WTC11 (cell line): ENCODE data around the gene NOM1. TPM values are rescaled to one million over a fixed set of nuclear protein-coding genes. Genes with fewer than 3 reads are reported as not detected.

Experiments used
- ATAC-seq: fragments of 200-7000 bp; cut with Tn5 transposase; 2 replicates; pipeline ENCODE4 v1.10.0; 2021; ENCODE audit warnings: mild to moderate bottlenecking, moderate library complexity
- CTCF ChIA-PET: fragments of 300-600 bp; sonication (Branson Sonifier 250); formaldehyde crosslinking; loops from one replicate; lab custom pipeline; 2021; ENCODE audit warnings: antibody characterized with exemption; lab: Charles Lee
- POLR2A ChIA-PET: fragments of 350-600 bp; sonication (Branson Sonifier 250); formaldehyde crosslinking; loops from one replicate; lab custom pipeline; 2021; ENCODE audit warnings: antibody characterized with exemption; lab: Charles Lee
- DNase-seq: peaks from one replicate; pipeline ENCODE4 v3.0.0; 2021; ENCODE audit warnings: low spot score
- H3K27ac Mint-ChIP-seq: 2 replicates; pipeline ENCODE4 v1.8.0; 2021; ENCODE audit warnings: mixed read lengths
- H3K27me3 Mint-ChIP-seq: 2 replicates; pipeline ENCODE4 v1.8.0; 2021; ENCODE audit warnings: low read depth, mild to moderate bottlenecking, moderate library complexity, mixed read lengths
- H3K36me3 Mint-ChIP-seq: 2 replicates; pipeline ENCODE4 v1.8.0; 2021; ENCODE audit warnings: mixed read lengths
- H3K4me1 Mint-ChIP-seq: 2 replicates; pipeline ENCODE4 v1.8.0; 2022; ENCODE audit warnings: mixed read lengths
- H3K4me3 Mint-ChIP-seq: 2 replicates; pipeline ENCODE4 v1.8.0; 2021; ENCODE audit warnings: mild to moderate bottlenecking, moderate library complexity, mixed read lengths
- H3K9me3 Mint-ChIP-seq: 2 replicates; pipeline ENCODE4 v1.8.0; 2021; ENCODE audit warnings: mixed read lengths
- AFF4 ChIP-seq: sonication (generic); formaldehyde crosslinking; IDR thresholded peaks from 2 replicates; pipeline ENCODE4 v1.8.1; 2023; ENCODE audit warnings: mild to moderate bottlenecking, missing genetic modification reagents, borderline replicate concordance
- ESRRA ChIP-seq: sonication (generic); formaldehyde crosslinking; IDR thresholded peaks from 2 replicates; pipeline ENCODE4 v1.8.1; 2022; ENCODE audit warnings: mild to moderate bottlenecking, missing genetic modification reagents, borderline replicate concordance
- MAX ChIP-seq: sonication (generic); formaldehyde crosslinking; IDR thresholded peaks from 2 replicates; pipeline ENCODE4 v1.8.0; 2022; ENCODE audit warnings: mild to moderate bottlenecking, missing genetic modification reagents
- MLX ChIP-seq: sonication (generic); formaldehyde crosslinking; IDR thresholded peaks from 2 replicates; pipeline ENCODE4 v1.8.1; 2023; ENCODE audit warnings: mild to moderate bottlenecking, missing genetic modification reagents, moderate library complexity
- NFYB ChIP-seq: sonication (generic); formaldehyde crosslinking; conservative IDR thresholded peaks from 2 replicates; pipeline ENCODE4 v1.8.0; 2022; ENCODE audit warnings: low read depth, missing genetic modification reagents
- PRDM15 ChIP-seq: sonication (generic); formaldehyde crosslinking; IDR thresholded peaks from 2 replicates; pipeline ENCODE4 v1.8.0; 2022; ENCODE audit warnings: missing genetic modification reagents
- STAT6 ChIP-seq: sonication (generic); formaldehyde crosslinking; conservative IDR thresholded peaks from 2 replicates; pipeline ENCODE4 v1.8.1; 2023; ENCODE audit warnings: mild to moderate bottlenecking, low read depth, missing genetic modification reagents, moderate library complexity
- total RNA-seq: library from RNA; stranded (reverse); gene quantifications from 3 replicates; pipeline ENCODE4 v1.2.3, GENCODE V29; 2021

Gene NOM1
- total RNA-seq, 1 experiment from 2014 or later, result 38.5 TPM

- ATAC-seq (no peak), DNase-seq (no peak)
- Mint-ChIP-seq H3K27ac (no peak overlapping the region), H3K9me3 (no peaks in the 10 kb centered on the region), H3K4me3 (no peak overlapping the region), H3K36me3 (peaks cover 88% of the 10 kb centered on the region), H3K4me1 (peaks cover 11% of the 10 kb centered on the region), H3K27me3 (no peaks in the 10 kb centered on the region)
- ChIA-PET CTCF (no interaction called here), POLR2A (interaction anchor here (1.3 kb wide), 1 partner anchor 64 kb away, joined by 3 read pairs; the partner anchor contains the start of gene LMBR1)
- no peak for TF ChIP-seq MAX (CRISPR knock-in tag)
- no peak for TF ChIP-seq MLX
- TF ChIP-seq PRDM15, result no peak
- TF ChIP-seq NFYB (CRISPR knock-in tag), result no peak
Measured at GRCh38 chr7:156956727-156957126, 7.2 kb downstream of the NOM1 start.

GRCh38 chr7:156962145-156962544 is 12.6 kb downstream of the NOM1 start:
- H3K36me3 Mint-ChIP-seq, result peaks cover 84% of the 10 kb centered on the region
- ATAC-seq, result no peak
- H3K27me3 Mint-ChIP-seq, result no peaks in the 10 kb centered on the region
- DNase-seq, result no peak
- ChIA-PET POLR2A (no interaction called here), CTCF (no interaction called here)
- TF ChIP-seq STAT6 (CRISPR knock-in tag) (no peak), AFF4 (no peak), ESRRA (no peak), PRDM15 (no peak)
- H3K27ac Mint-ChIP-seq, result no peak overlapping the region
- H3K4me1 Mint-ChIP-seq, result no peaks in the 10 kb centered on the region
- H3K9me3 Mint-ChIP-seq, result no peaks in the 10 kb centered on the region
- H3K4me3 Mint-ChIP-seq, result no peak overlapping the region
